LHCN-M2 (cell line): ENCODE results near the gene KCNQ1. TPM values are rescaled to one million over a fixed set of nuclear protein-coding genes. Genes with fewer than 3 reads are reported as not detected.

Experiments used
- DNase-seq: peaks from one replicate; pipeline ENCODE4 v3.0.0-alpha.2; 2012; ENCODE audit warnings: low read depth
- total RNA-seq: library from RNA; depleted of rRNA; stranded (reverse); fragments of >200 nt; gene quantifications from 2 replicates; pipeline ENCODE4 v1.2.3, GENCODE V29; 2014

The KCNQ1 gene
- total RNA-seq, 1 experiment from 2014 or later, result not detected

DNA sequence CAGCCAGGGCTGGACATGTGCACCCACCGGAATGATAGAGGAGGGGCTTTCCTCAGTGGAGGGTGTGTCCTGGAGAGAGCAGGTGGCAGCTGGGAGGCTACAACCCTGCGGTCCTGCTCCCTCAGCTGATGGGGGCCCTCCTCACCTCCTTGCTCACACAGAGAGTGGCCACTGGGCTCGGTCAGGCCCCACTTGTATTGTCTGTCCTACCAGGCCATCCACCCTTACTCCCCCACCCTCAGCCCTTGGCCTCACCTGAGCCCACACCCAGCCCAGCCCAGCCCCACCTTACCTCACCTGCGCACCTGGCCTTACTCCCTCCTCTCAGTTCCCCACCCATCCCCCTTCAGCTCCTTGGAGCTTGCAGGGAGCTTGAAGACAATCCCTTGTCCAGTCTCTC is 3.6 kb upstream of the KCNQ1 start:
- no peak for DNase-seq

DNA sequence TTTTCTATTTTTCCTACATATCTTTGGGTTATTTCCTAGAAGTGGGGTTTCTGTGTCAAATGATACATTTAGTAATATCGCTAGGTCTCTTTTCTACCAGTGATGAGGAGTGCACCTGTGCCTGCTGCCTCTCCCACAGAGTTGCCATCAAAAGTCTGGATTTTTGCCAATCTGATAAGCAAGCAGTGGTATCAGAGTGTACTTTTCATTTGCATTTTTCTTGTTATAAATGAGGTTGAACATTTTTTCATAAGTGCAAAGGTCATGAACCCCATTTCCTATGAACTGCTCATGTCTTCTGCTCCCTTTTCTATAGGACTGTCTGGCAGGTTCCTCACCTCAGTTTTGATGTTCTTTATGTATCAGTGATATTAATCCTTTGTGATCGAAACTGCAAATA is 2.2 kb upstream of the KCNQ1 start:
- no peak for DNase-seq

DNA sequence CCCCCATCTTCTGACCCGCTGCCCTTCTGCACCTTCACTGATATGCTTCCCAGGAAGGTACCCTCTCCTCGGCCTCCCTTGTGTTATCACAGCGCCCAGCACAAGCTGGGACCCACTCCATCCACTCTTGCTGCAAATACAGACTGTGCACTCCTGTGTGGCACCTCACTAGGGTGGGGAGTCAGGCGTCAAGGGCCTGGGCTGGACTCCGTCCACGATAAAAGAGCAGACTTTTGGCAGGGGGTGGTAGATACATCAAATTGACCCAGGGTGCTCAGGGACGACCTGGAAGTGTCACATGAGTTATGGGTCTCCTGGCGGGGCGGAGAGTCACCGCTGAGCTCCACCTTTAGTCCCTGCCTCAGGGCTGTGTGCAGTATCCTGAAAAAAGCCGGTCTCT is 1.4 kb upstream of the KCNQ1 start:
- no peak for DNase-seq

DNA sequence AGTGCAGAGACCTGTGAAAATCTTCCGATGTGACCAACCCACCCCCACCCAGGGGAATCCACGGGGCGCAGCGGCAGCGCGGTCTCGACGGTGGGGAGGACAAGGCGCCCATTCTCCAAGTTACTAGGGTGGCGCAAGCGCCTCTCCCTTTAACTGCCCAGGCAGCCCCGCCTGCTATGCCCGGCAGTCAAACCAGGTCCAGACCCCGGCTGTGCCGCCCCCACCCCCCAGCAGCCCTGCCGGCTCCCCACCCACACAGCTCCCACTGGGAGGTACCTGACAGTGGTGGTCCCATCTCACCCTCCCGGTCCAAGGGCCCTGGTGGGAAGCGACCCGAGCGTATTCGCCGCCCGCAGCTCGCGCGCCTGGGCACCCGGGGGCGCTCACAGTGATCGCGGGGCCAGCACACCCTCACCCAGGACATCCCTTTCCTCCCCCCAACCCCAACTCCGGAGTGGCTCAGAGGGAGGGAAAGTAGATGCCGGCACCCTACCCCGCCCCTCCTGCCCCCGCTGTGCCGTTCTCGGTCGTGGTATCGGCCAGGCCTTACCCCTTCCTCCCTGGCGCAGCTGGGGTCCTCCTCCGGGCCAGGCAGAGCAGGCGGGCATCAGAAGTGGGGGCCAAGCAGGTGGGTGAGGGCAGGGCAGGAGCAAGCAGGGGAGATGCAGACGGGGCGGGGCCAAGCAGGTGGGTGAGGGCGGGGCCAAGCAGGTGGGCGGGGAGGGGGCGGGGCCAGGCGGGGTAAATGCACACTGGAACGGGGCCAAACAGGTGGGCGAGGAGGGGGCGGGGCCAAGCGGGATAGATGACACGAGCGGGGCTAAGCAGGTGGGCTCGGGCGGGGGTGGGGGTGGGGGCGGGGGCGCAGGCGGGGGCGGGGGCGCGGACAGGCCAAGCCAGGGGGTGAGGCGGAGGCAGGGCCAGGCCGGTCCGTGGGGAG is 657 bp upstream of the KCNQ1 start, which contains the start of gene TRPM5:
Gene TRPM5, minus strand, starts transcription at position 634 of the 940 bp plus-strand sequence. CDS start 21,478 bp downstream, outside the sequence.
- no peak for DNase-seq

DNA sequence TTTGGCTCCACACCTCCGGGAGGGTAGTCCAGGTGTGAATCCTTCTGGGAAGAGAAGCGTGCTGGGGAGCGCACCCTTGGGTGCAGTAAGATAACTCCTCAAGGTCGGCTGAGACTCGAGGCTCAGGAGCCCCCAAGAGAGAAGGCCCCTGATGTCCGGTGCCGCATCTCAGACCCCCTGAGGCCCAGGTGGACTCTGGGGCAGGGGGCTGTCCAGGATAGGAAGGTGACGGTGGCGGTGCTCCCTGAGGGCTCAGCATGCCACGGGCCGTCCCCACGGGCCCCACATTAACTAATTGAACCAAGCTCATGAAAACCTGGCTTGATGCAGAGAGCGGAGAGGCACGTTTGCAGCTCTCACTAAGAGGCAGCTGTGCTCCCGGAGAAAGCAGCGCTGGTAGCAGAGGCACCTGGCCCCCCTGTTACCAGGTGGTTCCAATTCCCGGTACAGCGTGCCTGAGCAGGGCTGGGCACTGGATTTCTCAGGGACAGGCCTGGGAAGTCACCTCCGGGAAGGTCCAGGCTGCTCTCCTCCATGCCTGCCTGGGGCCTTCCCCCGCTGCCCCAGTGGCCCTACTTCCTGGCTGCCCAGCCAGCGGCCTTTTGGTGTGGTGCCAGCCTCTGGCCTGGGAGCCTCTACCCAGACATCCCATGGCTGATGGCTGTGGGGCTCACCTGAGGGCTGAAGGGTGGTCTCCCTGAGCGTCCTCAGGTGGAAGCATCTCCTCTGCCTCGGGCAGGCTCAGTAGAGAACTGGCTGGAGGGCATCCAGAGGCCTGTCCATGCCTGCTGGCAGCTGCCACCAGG is 1.1 kb downstream of the KCNQ1 start:
- no peak for DNase-seq

DNA sequence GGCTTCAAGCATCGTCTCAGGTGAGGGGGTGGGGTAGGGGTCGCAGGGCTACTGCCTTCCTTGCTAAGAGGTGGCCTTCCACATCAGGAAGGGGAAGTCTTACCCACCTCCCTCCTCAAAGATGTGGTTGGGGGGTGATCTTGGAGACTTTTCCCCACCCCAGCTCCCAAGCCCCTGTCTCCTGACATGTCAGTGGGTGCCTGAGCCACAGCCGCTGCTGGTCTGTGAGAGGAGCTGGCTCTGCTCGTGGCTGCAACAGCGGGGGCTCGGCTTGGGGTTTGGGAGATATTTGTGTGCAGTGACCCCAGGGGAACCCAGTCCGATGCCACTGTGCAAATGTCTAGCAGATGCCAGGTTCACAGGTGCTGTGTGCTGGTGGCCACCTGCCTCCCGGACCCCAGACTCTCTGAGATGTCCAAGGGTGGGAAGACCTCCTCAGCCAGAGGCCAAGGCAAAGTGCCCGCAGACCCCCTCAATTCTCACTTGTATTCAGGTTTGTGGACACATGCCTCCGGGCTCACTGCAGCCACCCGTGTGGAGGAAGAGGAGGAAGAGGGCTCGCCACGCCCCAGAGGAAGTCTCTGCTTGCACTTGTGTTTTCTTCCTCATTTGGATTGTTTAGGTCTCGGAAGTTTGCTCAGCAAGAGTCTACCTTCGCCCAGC is 1.9 kb downstream of the KCNQ1 start:
- no peak for DNase-seq

DNA sequence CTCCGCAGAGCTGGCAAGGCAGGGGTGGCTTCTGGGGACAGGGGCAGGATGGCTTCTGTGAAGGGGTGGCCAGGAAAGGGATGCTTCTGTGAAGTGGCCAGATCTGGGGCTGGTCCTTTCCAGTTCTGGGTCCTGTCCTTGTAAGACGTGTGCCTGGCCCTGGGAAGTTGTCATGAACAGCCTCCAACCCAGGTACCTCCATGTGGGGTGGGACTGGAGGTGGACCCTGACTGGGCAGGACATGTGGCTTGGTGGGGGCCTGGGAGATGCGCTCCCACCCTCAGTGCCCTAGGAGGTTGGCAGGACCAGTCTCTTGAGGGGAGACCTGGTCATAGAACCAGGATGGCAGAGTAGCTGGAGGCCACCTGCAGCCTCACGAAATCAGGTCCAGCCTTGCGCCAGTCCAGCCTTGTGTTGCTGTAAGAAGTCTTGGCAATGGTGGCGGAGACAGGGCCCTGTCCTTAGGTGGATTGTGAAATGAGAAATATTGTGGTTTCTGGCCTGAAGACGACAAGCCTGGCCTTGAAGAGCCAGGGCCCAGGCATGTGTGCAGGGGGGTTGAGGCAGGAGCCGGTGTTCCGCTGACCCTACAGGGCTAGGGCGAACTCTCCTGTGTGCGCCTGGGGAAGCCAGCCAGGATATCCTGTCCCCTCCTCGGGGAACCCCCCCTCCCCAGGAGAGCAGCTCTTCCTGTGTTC is 2.6 kb downstream of the KCNQ1 start:
- DNase-seq, result no peak

DNA sequence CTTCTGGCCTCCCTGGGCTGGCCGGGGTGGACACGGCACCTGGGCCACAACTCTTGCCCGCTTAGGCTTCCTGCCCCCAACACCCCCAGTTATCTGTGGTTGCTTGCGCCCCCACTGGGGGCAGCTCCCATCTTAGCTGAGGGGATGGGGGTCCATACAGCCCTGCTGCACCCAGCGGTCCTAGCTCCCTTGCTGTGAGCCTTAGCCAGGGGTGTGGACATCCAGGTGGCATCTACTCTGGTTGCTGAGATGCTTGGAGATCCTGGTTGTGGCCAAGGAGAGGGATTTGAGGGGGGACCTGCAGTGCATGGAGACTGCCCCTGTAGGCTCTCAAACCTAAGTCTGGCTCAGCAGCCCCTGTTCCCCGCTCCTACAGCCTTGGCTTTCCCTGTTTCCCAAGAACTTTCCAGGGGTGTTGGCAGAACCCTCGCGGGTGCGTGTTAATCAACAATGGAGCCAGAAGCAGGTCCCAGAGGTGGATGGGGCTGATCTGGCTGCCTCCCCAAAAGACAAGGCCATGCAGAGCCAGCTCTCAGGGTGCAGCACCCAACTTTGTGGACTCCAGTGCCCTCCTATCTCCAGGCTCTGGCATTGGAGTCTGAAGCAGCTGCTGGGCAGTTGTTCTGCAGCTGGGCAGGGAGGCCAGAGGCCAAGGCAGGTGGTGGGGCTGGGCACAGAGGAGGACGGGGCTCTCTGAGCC is 3.3 kb downstream of the KCNQ1 start:
- no peak for DNase-seq

DNA sequence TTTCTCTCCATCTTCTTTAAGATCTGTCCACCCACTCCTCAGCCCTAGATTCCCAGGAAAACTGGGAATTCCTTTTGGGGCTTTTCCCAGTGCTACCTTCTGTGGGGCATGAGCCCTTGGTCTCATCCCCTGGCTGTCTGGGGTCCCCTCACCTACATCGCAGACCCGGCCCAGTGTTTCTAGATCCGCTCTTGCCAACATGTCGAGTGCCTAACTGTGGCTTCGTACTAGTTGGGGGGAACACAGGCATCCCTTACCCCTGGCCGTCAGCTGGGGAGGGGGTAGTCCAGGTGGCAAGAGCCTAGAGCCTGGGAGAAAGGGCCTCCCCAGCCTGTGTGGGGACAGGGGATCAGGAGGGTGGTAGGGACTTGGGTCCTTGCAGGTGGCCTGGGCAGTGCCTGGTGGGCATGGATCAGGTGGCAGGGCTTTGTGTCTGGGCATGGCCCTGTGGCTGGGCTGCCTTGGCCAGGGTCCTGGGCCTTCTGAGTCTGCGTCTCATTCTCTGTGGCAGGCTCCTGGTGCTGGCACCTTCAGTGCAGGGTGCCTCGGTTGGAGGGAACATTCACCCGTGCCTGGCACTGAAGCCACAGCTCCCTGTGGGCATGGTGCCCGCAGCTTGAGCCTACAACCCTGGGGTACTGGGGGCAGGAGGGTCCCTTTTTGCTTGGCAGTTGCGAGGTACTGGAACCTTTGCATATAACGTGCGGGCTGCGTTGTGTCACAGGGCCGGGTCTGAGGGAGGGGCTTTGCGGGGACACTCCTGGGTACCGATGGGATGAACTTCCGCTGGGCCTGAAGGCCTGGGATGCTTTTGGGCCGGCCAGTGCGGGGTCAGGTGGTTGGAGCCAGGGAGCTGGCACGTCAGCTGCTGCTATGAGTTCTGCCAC is 4.1 kb downstream of the KCNQ1 start:
- no peak for DNase-seq

DNA sequence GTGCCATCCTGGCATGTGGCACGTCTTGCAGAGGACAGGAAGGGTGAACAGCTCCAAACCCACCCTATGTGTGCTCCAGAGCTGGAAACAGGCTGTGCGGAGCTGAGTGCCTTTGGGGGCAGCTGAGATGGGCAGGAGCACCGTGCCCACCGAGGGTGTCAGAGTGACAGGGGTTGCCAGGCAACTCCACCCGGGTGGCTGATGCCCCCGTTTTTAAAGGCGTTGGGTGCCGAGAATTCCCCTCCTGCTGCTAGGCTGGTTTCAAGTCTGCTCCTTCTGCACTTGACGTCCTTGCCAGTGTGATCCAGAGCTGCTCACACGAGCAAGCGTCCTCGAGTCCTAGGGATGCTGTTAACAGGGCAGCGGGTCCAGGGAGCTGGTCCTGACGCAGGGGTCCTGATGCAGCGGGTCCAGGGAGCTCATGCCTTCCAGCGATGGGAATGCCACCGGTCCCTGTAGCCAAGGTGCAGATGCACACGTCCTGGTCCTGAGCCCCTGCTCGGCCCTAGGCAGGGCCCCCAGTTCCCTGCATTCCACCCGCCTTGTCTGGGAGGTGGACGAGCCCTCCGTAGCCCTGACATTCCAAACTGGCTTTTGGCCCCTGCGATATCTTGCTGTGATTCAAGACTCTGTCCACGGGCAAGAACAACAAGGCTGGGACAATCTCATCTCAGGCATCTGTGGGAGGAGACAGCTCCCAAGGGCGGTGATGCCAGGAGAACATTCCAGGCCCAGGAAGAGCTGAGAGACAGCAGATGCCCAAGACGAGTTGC is 4.9 kb downstream of the KCNQ1 start:
- no peak for DNase-seq

DNA sequence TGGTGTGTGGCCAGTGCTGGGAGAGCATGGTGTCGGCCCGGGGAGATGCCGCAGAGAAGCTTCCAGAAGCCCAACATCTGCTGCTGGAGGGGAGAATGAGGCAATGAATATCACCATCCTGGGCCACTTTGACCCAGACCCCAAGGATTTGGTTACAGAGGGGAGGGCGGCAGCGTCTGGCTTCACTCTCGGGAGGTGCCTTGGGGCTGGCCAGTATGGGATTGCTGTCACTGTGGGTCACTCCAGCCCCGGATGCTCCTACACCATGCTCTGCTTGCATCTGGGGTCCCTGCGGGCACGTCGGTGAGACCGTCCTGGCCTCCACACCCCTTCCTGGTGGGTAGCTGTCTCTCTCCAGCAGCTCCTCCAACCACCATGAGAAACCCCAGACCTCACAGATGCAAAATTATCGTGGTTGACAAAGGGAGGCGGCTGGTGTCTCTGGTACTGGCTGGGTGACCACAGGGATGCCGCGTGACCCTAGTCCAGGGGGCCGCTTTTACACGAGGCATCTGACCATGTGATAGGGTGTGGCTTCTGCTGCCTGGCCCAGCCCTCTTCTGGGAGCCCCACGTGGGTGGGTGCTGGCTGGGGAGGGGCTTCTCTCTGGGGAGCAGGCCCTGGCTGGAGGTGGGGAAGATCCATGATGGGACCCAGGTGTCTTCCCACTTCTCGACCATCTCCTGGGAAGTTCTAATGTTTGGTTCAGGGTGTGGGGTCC is 5.7 kb downstream of the KCNQ1 start:
- DNase-seq, result no peak

DNA sequence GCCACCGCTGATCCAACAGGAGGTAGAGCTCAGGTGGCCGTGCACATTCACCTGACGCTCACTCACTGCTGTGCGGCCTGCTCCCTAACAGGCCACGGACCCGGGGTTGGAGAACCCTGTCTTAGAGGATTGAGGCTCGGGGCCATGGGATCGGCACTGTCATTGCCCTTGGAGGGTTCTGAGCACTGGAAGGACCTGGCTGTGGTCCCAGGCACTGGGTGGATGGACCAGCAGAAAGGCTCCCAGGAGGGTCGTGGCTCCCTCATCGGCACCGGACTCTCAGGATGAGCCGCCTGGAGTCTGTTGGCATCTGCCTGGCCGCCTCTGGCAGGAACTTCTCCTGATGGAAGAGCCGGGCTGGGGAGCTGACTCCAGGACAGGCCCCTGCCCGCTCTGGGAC is 6.5 kb downstream of the KCNQ1 start:
- no peak for DNase-seq

DNA sequence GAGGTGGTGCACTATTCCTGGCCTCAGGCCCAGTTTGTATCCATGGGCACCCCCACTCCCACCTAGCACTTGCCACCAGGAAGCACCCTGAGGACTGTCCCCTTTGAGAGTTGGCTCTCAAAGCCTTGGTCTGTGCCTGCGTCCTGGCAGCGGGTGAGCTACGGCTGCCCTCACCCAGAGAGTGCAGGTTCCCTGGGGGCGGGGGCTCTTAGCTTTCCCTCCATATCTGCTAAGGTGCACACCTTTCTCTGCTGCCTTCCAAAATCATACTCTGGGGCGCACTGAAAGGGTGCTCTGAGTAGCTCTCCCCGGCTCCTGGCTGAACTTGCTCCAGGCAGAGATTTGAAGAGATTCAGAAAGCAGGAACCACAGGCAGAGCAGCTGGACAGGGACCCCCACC is 7.1 kb downstream of the KCNQ1 start:
- no peak for DNase-seq

DNA sequence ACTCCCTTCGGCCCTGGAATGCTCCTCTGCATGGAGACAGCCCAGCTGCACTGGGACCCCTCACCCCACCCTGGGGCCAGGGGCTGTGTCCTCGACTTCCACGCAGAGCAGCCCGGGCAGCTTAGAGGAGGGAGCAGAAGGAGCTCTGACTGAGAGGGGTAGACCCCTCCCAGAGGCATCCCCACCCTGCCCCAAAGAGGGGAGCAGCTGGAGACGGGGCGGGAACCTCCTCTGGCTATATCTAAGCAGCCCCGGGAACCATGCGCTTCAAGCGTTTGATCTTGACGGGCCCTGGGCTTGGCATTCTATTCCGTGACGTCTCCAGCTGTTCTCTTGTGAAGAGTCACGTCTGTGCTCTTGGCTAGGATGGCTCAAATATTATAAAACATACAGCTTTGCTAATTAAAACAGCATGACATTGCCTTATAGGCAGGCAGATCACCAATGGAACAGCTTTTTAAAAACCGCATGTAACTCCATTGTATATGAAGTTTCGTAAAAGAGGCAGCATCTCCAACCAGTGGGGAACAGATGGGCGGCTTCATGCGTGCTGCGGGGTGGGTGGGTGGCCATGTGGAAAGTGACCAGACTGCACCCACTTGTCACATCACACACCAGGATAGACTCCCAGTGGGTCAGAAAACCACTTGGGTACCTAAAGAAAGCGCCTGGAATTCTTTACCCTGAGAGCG is 7.7 kb downstream of the KCNQ1 start:
- no peak for DNase-seq

DNA sequence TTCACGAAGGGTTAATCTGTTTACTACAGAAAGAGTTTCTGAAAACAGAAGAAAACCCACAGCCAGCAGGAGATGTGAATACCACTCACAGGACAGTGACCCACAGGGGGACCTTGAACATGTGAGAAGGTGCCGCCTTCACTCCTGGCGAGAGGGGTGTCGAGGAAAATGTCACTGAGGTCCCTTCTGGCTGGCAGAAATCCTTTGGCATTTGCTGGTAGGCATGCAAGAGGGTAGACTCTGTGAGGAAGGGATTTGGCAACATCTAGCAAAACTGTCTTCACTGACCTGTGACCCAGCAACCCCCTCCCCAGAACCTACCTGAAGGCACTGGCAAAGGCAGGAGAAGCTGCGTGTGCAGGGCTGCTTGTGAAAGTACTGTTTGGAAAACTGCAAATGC is 8.6 kb downstream of the KCNQ1 start:
- no peak for DNase-seq

DNA sequence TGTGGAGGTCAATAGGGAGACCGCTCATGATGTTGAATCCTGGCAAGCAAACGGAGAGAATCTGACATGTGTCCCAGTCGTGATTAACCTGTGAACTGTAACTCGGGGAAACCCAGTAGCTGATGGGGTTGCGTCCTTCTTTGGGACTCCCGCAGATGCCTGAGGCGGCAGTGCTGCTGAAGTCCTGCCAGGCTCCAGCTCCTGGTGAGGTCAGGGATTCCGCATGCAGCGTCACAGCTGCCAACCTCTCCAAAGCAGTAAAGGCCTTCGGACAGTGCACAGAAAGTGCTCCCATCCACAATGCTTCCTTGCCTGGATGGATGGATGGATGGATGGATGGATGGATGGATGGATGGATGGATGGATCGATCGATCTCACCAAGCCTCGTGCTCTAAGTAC is 13.5 kb downstream of the KCNQ1 start:
- DNase-seq, result no peak

DNA sequence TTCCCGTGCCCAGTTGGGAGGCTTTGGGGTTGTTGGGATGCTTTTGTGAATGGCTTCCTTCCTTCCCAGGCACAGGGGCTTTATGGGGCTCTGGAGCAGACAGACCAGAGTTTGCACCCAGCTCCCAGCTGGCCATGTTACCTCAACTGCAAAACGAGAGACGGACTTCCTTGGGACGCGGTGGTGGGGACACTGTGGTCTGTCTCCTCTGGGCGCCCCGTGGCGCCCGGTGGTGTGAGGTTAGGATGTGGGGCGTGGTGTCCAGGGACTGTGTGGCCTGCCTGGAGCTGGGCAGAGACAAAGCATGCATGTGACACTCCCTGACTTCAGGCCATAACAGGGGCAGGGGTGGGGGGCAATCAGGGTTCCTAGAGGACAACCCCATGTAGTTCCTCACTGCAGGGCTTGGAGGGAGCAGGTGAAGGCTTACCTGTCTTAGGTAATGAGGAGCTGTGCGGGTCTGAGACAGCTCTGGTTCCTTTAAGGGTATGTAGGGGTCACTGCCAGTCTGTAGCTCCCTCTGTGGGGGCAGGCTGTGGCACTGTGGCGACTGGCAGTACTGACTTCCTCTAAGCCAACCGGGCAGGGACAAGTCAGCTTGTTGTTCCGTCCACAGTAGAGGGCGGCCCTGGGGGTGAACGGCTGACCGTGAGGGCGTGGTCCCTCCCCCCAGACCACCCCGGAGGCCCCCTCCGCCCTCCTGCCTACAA is 14.4 kb downstream of the KCNQ1 start:
- no peak for DNase-seq
